Bone marrow (tissue), 2 donors: ENCODE data around the gene ANXA2R.
"Not testable (repeated sequence)": the region's sequence is repeated elsewhere in the genome, so short reads cannot be mapped to it uniquely, and the experiment has no call there.

Experiments used
- DNase-seq, 2 donors: peaks; one replicate each; lab custom pipeline; 2025; lab: John Stamatoyannopoulos, UW

The ANXA2R gene

GRCh38 chr5:43040287-43041098 lies at the start of gene ANXA2R:
Gene ANXA2R (minus strand): TSS chr5:43040319. CDS start chr5:43040046, 273 bp downstream.
- peak; percentile 59 to 85 for DNase-seq

- DNase-seq: not testable (repeated sequence)
Observed at GRCh38 chr5:43086118-43086908, 46.2 kb upstream of the ANXA2R start.

GRCh38 chr5:43085453-43085852 lies 45.3 kb upstream of the ANXA2R start:
- DNase-seq: no peak

- not testable (repeated sequence) for DNase-seq
Observed at GRCh38 chr5:43084468-43084867, 44.3 kb upstream of the ANXA2R start.

GRCh38 chr5:43081345-43081744 lies 41.2 kb upstream of the ANXA2R start:
- not testable (repeated sequence) for DNase-seq

- DNase-seq: no peak
Observed at GRCh38 chr5:43078956-43079355, 38.8 kb upstream of the ANXA2R start.

GRCh38 chr5:43077446-43078191 lies 37.5 kb upstream of the ANXA2R start:
- not testable (repeated sequence) for DNase-seq

GRCh38 chr5:43075319-43076293 lies 35.5 kb upstream of the ANXA2R start:
- DNase-seq: no peak

- no peak for DNase-seq
Observed at GRCh38 chr5:43074987-43075318, 34.8 kb upstream of the ANXA2R start.

- peak; percentile 7 to 55 for DNase-seq
Observed at GRCh38 chr5:43073597-43074546, 33.8 kb upstream of the ANXA2R start.

- DNase-seq: not testable (repeated sequence)
Observed at GRCh38 chr5:43069401-43069720, 29.2 kb upstream of the ANXA2R start.

GRCh38 chr5:43068037-43068436 lies 27.9 kb upstream of the ANXA2R start:
- DNase-seq: no peak

GRCh38 chr5:43066799-43067741 lies 27.0 kb upstream of the ANXA2R start:
- DNase-seq: peak; percentile 65 to 85

- peak; percentile 73 to 85 for DNase-seq
Observed at GRCh38 chr5:43065948-43066798, 26.1 kb upstream of the ANXA2R start.

GRCh38 chr5:43065387-43065947 lies 25.3 kb upstream of the ANXA2R start:
- no peak for DNase-seq

- DNase-seq: peak in 1 of 2 donors; percentile 65
Observed at GRCh38 chr5:43063721-43064171, 23.6 kb upstream of the ANXA2R start.

GRCh38 chr5:43061352-43062075 lies 21.4 kb upstream of the ANXA2R start:
- DNase-seq: no peak
